RWPE1 (cell line): ENCODE measurements around the gene CASS4.

Experiments used
- CTCF ChIA-PET: fragments of 350-600 bp; sonication (Branson Sonifier 250); formaldehyde crosslinking; extraction: SDS; loops from one replicate; lab custom pipeline; 2021; lab: Yijun Ruan, JAX
- POLR2A ChIA-PET: fragments of 400-600 bp; formaldehyde crosslinking; extraction: SDS; loops from one replicate; lab custom pipeline; 2020; ENCODE audit warnings: antibody characterized with exemption; ENCODE audit not compliant: low non-redundant PET; lab: Yijun Ruan, JAX
- DNase-seq: peaks from one replicate; pipeline ENCODE4 v3.0.0; 2012; ENCODE audit warnings: low spot score
- H3K27ac ChIP-seq: fragments of 450-650 bp; 2 replicates; pipeline ENCODE4 v1.5.1; 2017
- TF ChIP-seq, protein P1 (sequence below): fragments of 450-650 bp; conservative IDR thresholded peaks from 2 replicates; pipeline ENCODE4 v1.5.1; 2017; ENCODE audit warnings: low read depth, mild to moderate bottlenecking

Gene CASS4

DNA sequence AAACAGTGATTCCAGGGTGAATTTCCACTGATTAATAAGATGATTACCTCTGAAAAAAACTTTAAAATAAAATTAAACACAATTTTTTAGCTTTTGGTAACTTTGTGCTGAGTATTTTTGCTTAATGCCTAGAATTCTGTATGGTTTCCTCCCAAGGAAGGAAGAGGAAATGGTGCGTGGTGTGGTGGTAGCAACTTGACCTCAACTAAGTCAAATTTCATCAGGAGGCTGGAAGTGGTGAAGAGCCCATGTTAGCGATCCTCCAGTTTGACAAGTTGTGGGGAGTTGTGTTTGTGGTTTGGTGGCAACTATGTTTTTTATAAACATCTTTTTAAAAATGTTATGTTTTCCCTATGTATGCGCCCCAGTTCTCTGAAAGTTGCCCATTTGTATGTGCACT, 51.4 kb downstream of the CASS4 start:
- TF ChIP-seq, protein P1, sequence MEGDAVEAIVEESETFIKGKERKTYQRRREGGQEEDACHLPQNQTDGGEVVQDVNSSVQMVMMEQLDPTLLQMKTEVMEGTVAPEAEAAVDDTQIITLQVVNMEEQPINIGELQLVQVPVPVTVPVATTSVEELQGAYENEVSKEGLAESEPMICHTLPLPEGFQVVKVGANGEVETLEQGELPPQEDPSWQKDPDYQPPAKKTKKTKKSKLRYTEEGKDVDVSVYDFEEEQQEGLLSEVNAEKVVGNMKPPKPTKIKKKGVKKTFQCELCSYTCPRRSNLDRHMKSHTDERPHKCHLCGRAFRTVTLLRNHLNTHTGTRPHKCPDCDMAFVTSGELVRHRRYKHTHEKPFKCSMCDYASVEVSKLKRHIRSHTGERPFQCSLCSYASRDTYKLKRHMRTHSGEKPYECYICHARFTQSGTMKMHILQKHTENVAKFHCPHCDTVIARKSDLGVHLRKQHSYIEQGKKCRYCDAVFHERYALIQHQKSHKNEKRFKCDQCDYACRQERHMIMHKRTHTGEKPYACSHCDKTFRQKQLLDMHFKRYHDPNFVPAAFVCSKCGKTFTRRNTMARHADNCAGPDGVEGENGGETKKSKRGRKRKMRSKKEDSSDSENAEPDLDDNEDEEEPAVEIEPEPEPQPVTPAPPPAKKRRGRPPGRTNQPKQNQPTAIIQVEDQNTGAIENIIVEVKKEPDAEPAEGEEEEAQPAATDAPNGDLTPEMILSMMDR, result no peak
- no peak for DNase-seq
- no peak overlapping the region for H3K27ac ChIP-seq
- ChIA-PET POLR2A (no interaction called here), CTCF (interaction anchor here (0.7 kb wide), 1 partner anchor 471 kb away, joined by 3 read pairs; no protein-coding TSS in a partner anchor)

DNA sequence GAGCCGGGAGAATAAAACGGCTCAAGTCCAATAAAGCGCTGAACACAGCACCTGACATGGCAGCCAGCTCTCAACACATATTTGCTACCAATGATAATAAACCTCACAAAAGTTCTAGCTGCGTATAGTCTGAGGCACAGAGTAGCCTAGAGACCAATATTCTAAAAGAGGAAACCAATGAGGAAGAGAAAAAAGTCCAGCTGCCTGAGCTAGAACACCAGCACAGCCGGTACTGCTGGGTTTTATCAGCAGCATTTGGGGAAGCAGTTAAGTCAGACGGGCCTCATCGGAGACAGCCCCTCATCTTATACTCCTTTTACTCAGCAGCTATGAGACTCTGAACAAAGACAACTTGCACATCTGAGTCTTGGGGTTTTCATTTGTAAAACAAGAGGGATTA, 53.9 kb downstream of the CASS4 start:
- H3K27ac ChIP-seq, result no peak overlapping the region
- no peak for DNase-seq
- ChIA-PET POLR2A (no interaction called here), CTCF (interaction anchor here (0.7 kb wide), 1 partner anchor 1502 kb away, joined by 3 read pairs; no protein-coding TSS in a partner anchor)
- TF ChIP-seq, protein P1, result no peak

DNA sequence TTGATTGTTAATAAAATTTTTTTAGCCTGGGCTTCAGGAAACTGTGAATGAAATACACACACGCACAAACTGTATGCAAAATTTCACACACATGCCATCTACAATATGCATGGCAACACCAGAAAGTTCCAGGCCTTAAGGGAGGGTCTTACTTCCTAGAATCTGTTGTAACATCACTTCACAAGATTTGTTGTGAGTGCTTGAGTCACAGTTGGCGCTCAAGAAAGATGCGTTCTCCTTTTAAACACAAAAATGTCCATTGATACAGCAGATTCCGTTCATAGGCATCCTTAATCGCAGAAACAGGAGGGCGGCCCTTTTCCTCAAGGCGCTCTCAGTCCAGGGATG, 55.9 kb downstream of the CASS4 start:
- peak overlapping the region; percentile 61 for H3K27ac ChIP-seq
- TF ChIP-seq, protein P1, result no peak
- ChIA-PET POLR2A (no interaction called here), CTCF (interaction anchor here (0.6 kb wide), 2 partner anchors 26 to 89 kb away, joined by 3 to 4 read pairs; no protein-coding TSS in a partner anchor)
- no peak for DNase-seq

DNA sequence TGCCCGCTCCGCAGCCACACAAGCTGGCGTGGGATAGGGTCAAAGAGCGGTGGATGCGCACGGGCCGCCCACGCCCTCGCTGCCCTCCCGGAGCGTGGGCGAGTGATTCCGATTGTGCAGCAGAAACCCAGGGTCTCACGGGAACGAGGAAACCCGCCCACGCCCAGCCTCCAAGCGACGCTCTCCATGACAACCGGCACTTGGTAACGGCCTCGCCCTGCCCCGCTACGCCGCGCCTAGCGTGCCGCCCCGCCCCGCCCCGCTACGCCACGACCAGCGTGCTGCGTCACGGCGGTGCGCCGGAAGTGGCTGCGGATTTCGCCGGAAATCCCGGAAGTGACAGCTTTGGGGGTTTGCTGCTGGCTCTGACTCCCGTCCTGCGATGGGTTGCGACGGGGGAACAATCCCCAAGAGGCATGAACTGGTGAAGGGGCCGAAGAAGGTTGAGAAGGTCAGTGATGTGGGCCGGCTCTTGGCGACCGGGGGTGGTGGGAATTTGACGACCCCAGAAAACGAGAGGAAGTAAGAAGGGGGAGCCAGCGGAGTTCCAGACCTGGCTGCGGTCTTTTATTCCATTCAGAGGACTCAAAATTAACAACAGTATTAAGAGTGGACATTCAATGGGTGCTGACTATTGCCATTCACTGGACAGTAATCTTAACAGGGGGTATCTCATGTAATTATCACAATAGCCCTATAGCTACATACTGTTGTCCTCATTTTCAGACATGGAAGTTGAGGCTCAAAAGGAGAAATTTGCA, 56.4 kb downstream of the CASS4 start, which contains the start of gene RTF2:
Gene RTF2, plus strand, starts transcription at position 312 of the 761 bp plus-strand sequence. Its CDS starts 71 bp downstream, at position 383.
- peak within 1 kb of the TSS; percentile 61 for H3K27ac ChIP-seq
- POLR2A ChIA-PET, result no interaction called here
- CTCF ChIA-PET, result interaction anchor here (0.6 kb wide), 1 partner anchor 27 kb away, joined by 3 read pairs; no protein-coding TSS in a partner anchor

DNA sequence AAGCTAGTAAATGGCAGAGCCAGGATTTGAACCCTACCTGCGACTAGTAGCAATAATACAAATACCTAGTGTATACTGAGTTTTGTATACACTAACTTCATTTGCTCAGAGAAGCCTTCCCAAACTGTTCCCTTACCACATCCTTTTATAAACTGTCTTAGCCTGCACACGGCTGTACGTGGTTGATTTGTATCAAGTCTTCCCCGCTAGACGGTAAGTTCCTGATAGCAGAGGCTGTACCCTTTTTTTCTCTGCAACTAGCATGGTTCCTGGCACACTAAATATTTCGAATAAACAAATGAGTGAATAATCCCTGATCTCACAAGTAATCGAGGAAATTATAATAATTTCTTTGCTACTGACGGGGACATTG, 57.0 kb downstream of the CASS4 start:
- H3K27ac ChIP-seq, result no peak overlapping the region
- TF ChIP-seq, protein P1, result no peak
- DNase-seq, result no peak
- CTCF ChIA-PET, result no interaction called here
- POLR2A ChIA-PET, result no interaction called here

More for the DNA sequence above, 56.4 kb downstream of the CASS4 start, which contains the start of gene RTF2:
- DNase-seq, result peak; percentile 94
- TF ChIP-seq, protein P1, result no peak

DNA sequence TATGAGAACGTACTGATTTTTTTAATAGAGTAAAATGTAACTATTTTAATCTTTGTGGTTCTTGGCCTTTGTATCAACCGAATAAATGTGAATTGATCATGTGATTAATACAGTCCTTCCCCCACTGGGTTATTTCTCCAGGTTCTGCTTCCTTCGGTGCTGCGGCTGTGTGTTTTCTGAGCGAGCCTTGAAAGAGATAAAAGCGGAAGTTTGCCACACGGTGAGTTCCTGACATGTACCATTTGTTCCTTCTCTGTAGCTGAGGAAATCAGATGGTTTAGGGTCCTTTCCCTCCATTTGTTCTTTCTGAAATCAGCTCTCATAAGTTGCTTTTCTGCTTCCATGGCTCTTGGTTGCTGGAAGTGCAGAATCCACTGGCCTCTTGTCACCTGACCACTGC, 71.9 kb downstream of the CASS4 start:
- CTCF ChIA-PET, result no interaction called here
- POLR2A ChIA-PET, result no interaction called here
- no peak for DNase-seq
- TF ChIP-seq, protein P1, result no peak
- no peak overlapping the region for H3K27ac ChIP-seq
